CD14-positive monocyte (primary cell): ENCODE data around the gene C1QTNF5. TPM values are rescaled to one million over a fixed set of nuclear protein-coding genes. Genes with fewer than 3 reads are reported as not detected.
A peak's percentile ranks its signal among the peaks of the same experiment; 100 is the strongest.

Source experiments
- DNase-seq, 3 donors: peaks; one replicate each; pipeline ENCODE4 v3.0.0-alpha.2; 2011 to 2022
- H2AFZ ChIP-seq: 2 replicates; pipeline ENCODE4 v1.6.0; 2012; ENCODE audit warnings: mild to moderate bottlenecking, low read depth, low read length, inconsistent platforms; ENCODE audit not compliant: insufficient read depth, poor library complexity, severe bottlenecking
- H3K27ac ChIP-seq, 2 donors: 1 replicate in 1 of 2; 2 replicates in 1 of 2; pipeline ENCODE4 v1.5.1; 2012 to 2013; ENCODE audit warnings: low read length in 2 of 2, control low read depth in 1 of 2, inconsistent platforms in 1 of 2, low read depth in 1 of 2, mild to moderate bottlenecking in 1 of 2
- H3K27me3 ChIP-seq, 2 donors: one replicate each; pipeline versions ENCODE4 v1.6.0 to v1.6.1; 2011 to 2013; ENCODE audit warnings: low read length in 2 of 2; ENCODE audit not compliant: control insufficient read depth in 2 of 2, insufficient read depth in 2 of 2
- H3K36me3 ChIP-seq, 2 donors: replicated peaks in 1 of 2; 1 replicate in 1 of 2; 2 replicates in 1 of 2; pipeline versions ENCODE4 v1.5.1 to v1.6.1; 2012 to 2013; ENCODE audit warnings: low read length in 2 of 2, control low read depth in 1 of 2, inconsistent platforms in 1 of 2, mild to moderate bottlenecking in 1 of 2; ENCODE audit not compliant: insufficient read depth in 2 of 2, control insufficient read depth in 1 of 2
- H3K4me1 ChIP-seq, 2 donors: 1 replicate in 1 of 2; 2 replicates in 1 of 2; pipeline versions ENCODE4 v1.5.1 to v1.6.1; 2012 to 2013; ENCODE audit warnings: low read length in 2 of 2, control low read depth in 1 of 2, inconsistent platforms in 1 of 2, mild to moderate bottlenecking in 1 of 2, moderate library complexity in 1 of 2; ENCODE audit not compliant: insufficient read depth in 2 of 2, control insufficient read depth in 1 of 2
- H3K4me2 ChIP-seq: replicated peaks from 2 replicates; pipeline ENCODE3; 2012; ENCODE audit warnings: low read length, moderate library complexity, mild to moderate bottlenecking; ENCODE audit not compliant: poor library complexity, severe bottlenecking; ENCODE audit errors: extremely low read depth
- H3K4me3 ChIP-seq, 3 experiments: fragments of 200-600 bp in 1 of 3; sonication (generic) in 1 of 3; replicated peaks in 1 of 3; 1 replicate in 2 of 3; 2 replicates in 1 of 3; pipeline ENCODE4 v1.5.1; 2011 to 2013; ENCODE audit warnings: low read length in 3 of 3, mild to moderate bottlenecking in 3 of 3, control low read depth in 2 of 3, low read depth in 2 of 3, inconsistent platforms in 1 of 3, moderate library complexity in 1 of 3
- H3K79me2 ChIP-seq: 2 replicates; pipeline ENCODE4 v1.6.0; 2012; ENCODE audit warnings: mild to moderate bottlenecking, control low read depth, inconsistent platforms, low read length, moderate library complexity; ENCODE audit not compliant: insufficient read depth
- H3K9ac ChIP-seq: 2 replicates; pipeline ENCODE4 v1.6.0; 2017; ENCODE audit warnings: low read length, mild to moderate bottlenecking; ENCODE audit not compliant: insufficient read depth, poor library complexity, severe bottlenecking
- H3K9me3 ChIP-seq, 2 donors: replicated peaks in 1 of 2; 1 replicate in 1 of 2; 2 replicates in 1 of 2; pipeline versions ENCODE4 v1.5.1 to v1.6.1; 2012 to 2013; ENCODE audit warnings: low read length in 2 of 2, control low read depth in 1 of 2; ENCODE audit not compliant: control insufficient read depth in 1 of 2, insufficient read depth in 1 of 2
- H4K20me1 ChIP-seq: 2 replicates; pipeline ENCODE4 v1.6.0; 2012; ENCODE audit warnings: mild to moderate bottlenecking, low read length, control low read depth, moderate library complexity; ENCODE audit not compliant: insufficient read depth
- H3K27ac Mint-ChIP-seq, 7 donors: one replicate each; pipeline ENCODE4 v1.8.0; 2020; ENCODE audit warnings: mild to moderate bottlenecking in 7 of 7, mixed read lengths in 7 of 7, moderate library complexity in 6 of 7, inconsistent platforms in 2 of 7
- H3K27me3 Mint-ChIP-seq, 3 donors: one replicate each; pipeline ENCODE4 v1.8.0; 2021 to 2022; ENCODE audit warnings: low read depth in 3 of 3, mild to moderate bottlenecking in 3 of 3, mixed read lengths in 3 of 3, moderate library complexity in 3 of 3, inconsistent platforms in 1 of 3
- H3K36me3 Mint-ChIP-seq, 2 donors: one replicate each; pipeline ENCODE4 v1.8.0; 2020; ENCODE audit warnings: mixed read lengths in 2 of 2, inconsistent platforms in 1 of 2, mild to moderate bottlenecking in 1 of 2
- H3K4me1 Mint-ChIP-seq: one replicate; pipeline ENCODE4 v1.8.0; 2020; ENCODE audit warnings: mild to moderate bottlenecking, mixed read lengths
- H3K4me3 Mint-ChIP-seq, 2 donors: one replicate each; pipeline ENCODE4 v1.8.0; 2020; ENCODE audit warnings: mild to moderate bottlenecking in 2 of 2, mixed read lengths in 2 of 2, moderate library complexity in 1 of 2
- H3K9me3 Mint-ChIP-seq, 7 donors: one replicate each; pipeline ENCODE4 v1.8.0; 2020 to 2022; ENCODE audit warnings: mixed read lengths in 7 of 7, mild to moderate bottlenecking in 6 of 7, moderate library complexity in 6 of 7, inconsistent platforms in 2 of 7
- WGBS: methylation state at CpG from one replicate; pipeline ENCODE4 v1.1.5; 2013; ENCODE audit warnings: missing lambda C conversion rate; ENCODE audit not compliant: insufficient coverage; 5-methylcytosine and 5-hydroxymethylcytosine counted together
- intact Hi-C, 2 donors: fragments of 100-400 bp; cut with micrococcal nuclease; formaldehyde crosslinking; loops; one replicate each; pipeline versions ENCODE4 v1.15.0 to v1.15.1; 2023
- polyA plus RNA-seq, 3 donors: library from polyadenylated mRNA; depleted of rRNA in 1 of 3; unstranded in 2 of 3; stranded (reverse) in 1 of 3; fragments of 300-500 nt in 2 of 3; fragments of >200 nt in 1 of 3; fragmentation: Illumina TruSeq in 2 of 3; gene quantifications; 1 replicate in 2 of 3; 2 replicates in 1 of 3; pipeline ENCODE4 v1.2.3, GENCODE V29; 2012 to 2021
- TF ChIP-seq, protein P1 (sequence below): fragments of 200-600 bp; IDR thresholded peaks from one replicate; pipeline ENCODE4 v1.8.0; 2022; ENCODE audit warnings: antibody characterized with exemption, mild to moderate bottlenecking

The C1QTNF5 gene
- polyA plus RNA-seq, 3 donors, result not detected

DNA sequence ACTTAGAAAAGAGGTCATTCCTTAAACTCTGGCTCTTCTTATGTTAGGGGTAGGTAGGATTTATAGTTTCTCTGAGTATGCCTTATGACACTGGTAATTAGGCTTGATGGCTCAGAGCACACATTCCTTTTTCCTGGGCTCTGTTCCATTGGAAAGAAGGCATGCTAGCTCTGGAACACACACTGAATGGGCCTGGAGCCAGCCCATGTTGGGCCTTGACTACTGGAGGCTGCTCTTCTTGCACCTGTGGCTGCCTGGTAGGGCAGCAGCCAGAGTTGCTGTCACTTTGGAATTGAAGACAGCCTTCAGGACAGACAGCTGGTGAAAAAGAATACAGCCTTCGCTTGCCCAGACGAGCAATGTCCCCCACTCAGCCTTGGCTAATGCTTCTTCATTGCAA, 42.0 kb downstream of the C1QTNF5 start:
- Histone ChIP-seq H3K27ac (no peak overlapping the region), H3K36me3 (peaks cover 94 to 100% of the 10 kb centered on the region in 2 donors), H3K9me3 (no peaks in the 10 kb centered on the region), H3K4me1 (no peaks in the 10 kb centered on the region), H2AFZ (no peak overlapping the region), H3K4me2 (no peak overlapping the region), H4K20me1 (peaks cover 99% of the 10 kb centered on the region), H3K27me3 (no peaks in the 10 kb centered on the region), H3K9ac (no peak overlapping the region), H3K79me2 (peaks cover 4% of the 10 kb centered on the region), H3K4me3 (no peak overlapping the region)
- DNase-seq, result no peak
- no peaks in the 10 kb centered on the region for H3K27me3 Mint-ChIP-seq
- H3K27ac Mint-ChIP-seq, result peak overlapping the region in 2 of 7 donors; percentile 21 to 63
- H3K9me3 Mint-ChIP-seq, result no peaks in the 10 kb centered on the region
- peaks cover 88 to 100% of the 10 kb centered on the region in 2 donors for H3K36me3 Mint-ChIP-seq
- H3K4me3 Mint-ChIP-seq, result no peak overlapping the region
- 100% methylated on average over 1 of the region's 2 CpGs for WGBS
- intact Hi-C loops, result no loop called here
- TF ChIP-seq, protein P1, sequence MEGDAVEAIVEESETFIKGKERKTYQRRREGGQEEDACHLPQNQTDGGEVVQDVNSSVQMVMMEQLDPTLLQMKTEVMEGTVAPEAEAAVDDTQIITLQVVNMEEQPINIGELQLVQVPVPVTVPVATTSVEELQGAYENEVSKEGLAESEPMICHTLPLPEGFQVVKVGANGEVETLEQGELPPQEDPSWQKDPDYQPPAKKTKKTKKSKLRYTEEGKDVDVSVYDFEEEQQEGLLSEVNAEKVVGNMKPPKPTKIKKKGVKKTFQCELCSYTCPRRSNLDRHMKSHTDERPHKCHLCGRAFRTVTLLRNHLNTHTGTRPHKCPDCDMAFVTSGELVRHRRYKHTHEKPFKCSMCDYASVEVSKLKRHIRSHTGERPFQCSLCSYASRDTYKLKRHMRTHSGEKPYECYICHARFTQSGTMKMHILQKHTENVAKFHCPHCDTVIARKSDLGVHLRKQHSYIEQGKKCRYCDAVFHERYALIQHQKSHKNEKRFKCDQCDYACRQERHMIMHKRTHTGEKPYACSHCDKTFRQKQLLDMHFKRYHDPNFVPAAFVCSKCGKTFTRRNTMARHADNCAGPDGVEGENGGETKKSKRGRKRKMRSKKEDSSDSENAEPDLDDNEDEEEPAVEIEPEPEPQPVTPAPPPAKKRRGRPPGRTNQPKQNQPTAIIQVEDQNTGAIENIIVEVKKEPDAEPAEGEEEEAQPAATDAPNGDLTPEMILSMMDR, result no peak
- no peaks in the 10 kb centered on the region for H3K4me1 Mint-ChIP-seq

DNA sequence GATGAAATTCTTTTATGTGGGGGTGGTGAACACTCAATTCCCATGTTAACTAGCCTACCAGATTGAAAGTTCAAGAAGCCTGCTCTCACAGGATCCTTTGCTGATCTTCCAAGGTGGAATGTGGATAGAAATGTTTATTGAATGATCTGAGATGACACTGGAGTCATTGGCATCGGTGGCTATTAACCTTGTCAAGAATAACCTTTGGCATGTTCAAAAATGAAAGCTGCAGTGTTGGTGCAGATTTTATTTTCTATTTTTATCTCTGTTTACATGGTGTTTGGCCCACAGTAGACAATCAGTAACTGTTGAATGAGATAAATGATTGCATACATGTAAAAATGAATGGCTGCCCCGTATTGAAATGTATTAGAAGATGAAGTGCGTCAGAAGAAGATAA, 42.7 kb downstream of the C1QTNF5 start:
- no peak overlapping the region for H3K9ac ChIP-seq
- H3K9me3 Mint-ChIP-seq, result no peaks in the 10 kb centered on the region
- no peaks in the 10 kb centered on the region for H3K4me1 ChIP-seq
- H3K4me2 ChIP-seq, result no peak overlapping the region
- H3K27me3 ChIP-seq, result no peaks in the 10 kb centered on the region
- no peak for DNase-seq
- TF ChIP-seq, protein P1, result no peak
- no peaks in the 10 kb centered on the region for H3K9me3 ChIP-seq
- H3K4me3 Mint-ChIP-seq, result no peak overlapping the region
- H3K79me2 ChIP-seq, result peaks cover 4% of the 10 kb centered on the region
- H4K20me1 ChIP-seq, result peaks cover 99% of the 10 kb centered on the region
- no peak overlapping the region for H3K27ac ChIP-seq
- H3K36me3 ChIP-seq, result peaks cover 92 to 100% of the 10 kb centered on the region in 2 donors
- WGBS, result 100% methylated on average over 1 of the region's 3 CpGs
- no peaks in the 10 kb centered on the region for H3K27me3 Mint-ChIP-seq
- peaks cover 86 to 100% of the 10 kb centered on the region in 2 donors for H3K36me3 Mint-ChIP-seq
- H3K4me1 Mint-ChIP-seq, result no peaks in the 10 kb centered on the region
- H3K4me3 ChIP-seq, result no peak overlapping the region
- no peak overlapping the region for H3K27ac Mint-ChIP-seq
- intact Hi-C loops, result no loop called here
- no peak overlapping the region for H2AFZ ChIP-seq
